Neural progenitor cell (in vitro differentiated cells): ENCODE measurements around the gene SURF1.

ENCODE experiments used
- CTCF ChIP-seq: fragments of 200-600 bp; sonication (generic); IDR thresholded peaks from 2 replicates; pipeline ENCODE4 v1.5.1; 2017; ENCODE audit warnings: antibody characterized with exemption, mild to moderate bottlenecking
- EZH2 ChIP-seq: fragments of 200-600 bp; sonication (generic); IDR thresholded peaks from 2 replicates; pipeline ENCODE4 v1.6.1; 2017; ENCODE audit warnings: antibody characterized with exemption, mild to moderate bottlenecking, moderate library complexity
- EZH2phosphoT487 ChIP-seq: fragments of 200-600 bp; sonication (generic); IDR thresholded peaks from 2 replicates; pipeline ENCODE4 v1.6.1; 2017; ENCODE audit warnings: antibody characterized with exemption

GRCh38 chr9:133404454-133405002 is 48.2 kb upstream of the SURF1 start:
- TF ChIP-seq CTCF (no peak), EZH2 (no peak), EZH2phosphoT487 (no peak)
